Panc1 (cell line): ENCODE results near the gene FGR. TPM values are rescaled to one million over a fixed set of nuclear protein-coding genes. Genes with fewer than 3 reads are reported as not detected.

Experiments
- ATAC-seq: fragments of 200-7000 bp; cut with Tn5 transposase; 2 replicates; pipeline ENCODE4 v1.9.1; 2020; ENCODE audit warnings: mild to moderate bottlenecking, moderate library complexity
- BruUV-seq: library from RNA; stranded (reverse); fragments of 400-500 nt; replicated peaks from 2 replicates; lab custom pipeline; 2021; lab: Mats Ljungman, UMichigan
- CTCF ChIA-PET: fragments of 300-600 bp; sonication (Branson Sonifier 250); formaldehyde crosslinking; loops from one replicate; lab custom pipeline; 2022; ENCODE audit warnings: antibody characterized with exemption; lab: Charles Lee
- POLR2A ChIA-PET: fragments of 300-600 bp; sonication (Branson Sonifier 250); formaldehyde crosslinking; loops from one replicate; lab custom pipeline; 2022; ENCODE audit warnings: antibody characterized with exemption; lab: Charles Lee
- DNase-seq: peaks from one replicate; pipeline ENCODE4 v3.0.0-alpha.2; 2010; ENCODE audit warnings: low read depth, low spot score
- H3K27ac ChIP-seq: 2 replicates; pipeline ENCODE4 v1.5.1; 2011; ENCODE audit warnings: mild to moderate bottlenecking, low read length, inconsistent platforms
- H3K27me3 ChIP-seq: fragments of 200-500 bp; sonication (Bioruptor generic); 2 replicates; pipeline ENCODE4 v1.6.0; 2014; ENCODE audit warnings: low read length, inconsistent platforms; ENCODE audit not compliant: control insufficient read depth, insufficient read depth
- H3K36me3 ChIP-seq: fragments of 200-500 bp; sonication (Bioruptor generic); 2 replicates; pipeline ENCODE4 v1.5.1; 2014; ENCODE audit warnings: inconsistent platforms, mild to moderate bottlenecking, low read length, moderate library complexity; ENCODE audit not compliant: control insufficient read depth, insufficient read depth
- H3K4me1 ChIP-seq: 2 replicates; pipeline ENCODE4 v1.5.1; 2011; ENCODE audit warnings: inconsistent platforms, mild to moderate bottlenecking, low read length, moderate library complexity; ENCODE audit not compliant: control insufficient read depth, insufficient read depth
- H3K4me3 ChIP-seq, 2 experiments: 2 replicates each; pipeline ENCODE4 v1.5.1; 2011 to 2012; ENCODE audit warnings: low read depth in 2 of 2, low read length in 2 of 2, mild to moderate bottlenecking in 2 of 2, inconsistent platforms in 1 of 2, moderate library complexity in 1 of 2
- H3K9me3 ChIP-seq: fragments of 200-500 bp; sonication (Bioruptor generic); 2 replicates; pipeline ENCODE4 v1.5.1; 2014; ENCODE audit warnings: low read depth, mild to moderate bottlenecking, inconsistent platforms, low read length, moderate library complexity; ENCODE audit not compliant: control insufficient read depth, insufficient read depth
- CTCF ChIP-seq: fragments of 450-650 bp; IDR thresholded peaks from 2 replicates; pipeline ENCODE4 v1.5.1; 2017; ENCODE audit warnings: mild to moderate bottlenecking
- POLR2AphosphoS5 ChIP-seq: IDR thresholded peaks from 2 replicates; pipeline ENCODE4 v1.6.1; 2012; ENCODE audit warnings: mild to moderate bottlenecking, low read depth, low read length, moderate library complexity
- REST ChIP-seq, 2 experiments: IDR thresholded peaks; 2 replicates each; pipeline ENCODE4 v1.6.1; 2011 to 2012; ENCODE audit warnings: low read depth in 2 of 2, control low read depth in 1 of 2, low read length in 1 of 2, mild to moderate bottlenecking in 1 of 2, moderate library complexity in 1 of 2; ENCODE audit not compliant: insufficient read depth in 1 of 2
- SIN3A ChIP-seq: IDR thresholded peaks from 2 replicates; pipeline ENCODE4 v1.6.1; 2012; ENCODE audit warnings: low read depth, mild to moderate bottlenecking, low read length, moderate library complexity, borderline replicate concordance; ENCODE audit not compliant: insufficient read depth
- TCF7L2 ChIP-seq: IDR thresholded peaks from 2 replicates; pipeline ENCODE4 v1.6.1; 2011; ENCODE audit warnings: mild to moderate bottlenecking, low read depth, low read length, inconsistent platforms
- in situ Hi-C: cut with HindIII; loops from 2 replicates; pipeline ENCODE4 v1.10.0; 2016; ENCODE audit warnings: low sequenced_read_pairs, low pct_unique_long_range_greater_than_20kb
- intact Hi-C: fragments of 100-400 bp; cut with micrococcal nuclease; formaldehyde crosslinking; loops from one replicate; pipeline ENCODE4 v1.10.0; 2022; ENCODE audit not compliant: unreplicated experiment
- total RNA-seq: library from RNA; stranded (reverse); gene quantifications from one replicate; pipeline ENCODE4 v1.2.1, GENCODE V29; 2021; ENCODE audit not compliant: unreplicated experiment

Gene FGR
- total RNA-seq, 1 experiment from 2014 or later: 0.18 TPM

GRCh38 chr1:27624467-27625178 is 10.4 kb downstream of the FGR start:
- ChIA-PET CTCF (no interaction called here), POLR2A (no interaction called here)
- H3K27me3 ChIP-seq: no peaks in the 10 kb centered on the region
- no peak overlapping the region for H3K4me3 ChIP-seq
- no peaks in the 10 kb centered on the region for H3K9me3 ChIP-seq
- intact Hi-C loops: no loop called here
- BruUV-seq: no TSS peak
- ATAC-seq (no peak), DNase-seq (no peak)
- TF ChIP-seq POLR2AphosphoS5: no peak
- no peak overlapping the region for H3K27ac ChIP-seq
- in situ Hi-C loops: no loop called here
- H3K36me3 ChIP-seq: no peaks in the 10 kb centered on the region
- no peaks in the 10 kb centered on the region for H3K4me1 ChIP-seq

DNA sequence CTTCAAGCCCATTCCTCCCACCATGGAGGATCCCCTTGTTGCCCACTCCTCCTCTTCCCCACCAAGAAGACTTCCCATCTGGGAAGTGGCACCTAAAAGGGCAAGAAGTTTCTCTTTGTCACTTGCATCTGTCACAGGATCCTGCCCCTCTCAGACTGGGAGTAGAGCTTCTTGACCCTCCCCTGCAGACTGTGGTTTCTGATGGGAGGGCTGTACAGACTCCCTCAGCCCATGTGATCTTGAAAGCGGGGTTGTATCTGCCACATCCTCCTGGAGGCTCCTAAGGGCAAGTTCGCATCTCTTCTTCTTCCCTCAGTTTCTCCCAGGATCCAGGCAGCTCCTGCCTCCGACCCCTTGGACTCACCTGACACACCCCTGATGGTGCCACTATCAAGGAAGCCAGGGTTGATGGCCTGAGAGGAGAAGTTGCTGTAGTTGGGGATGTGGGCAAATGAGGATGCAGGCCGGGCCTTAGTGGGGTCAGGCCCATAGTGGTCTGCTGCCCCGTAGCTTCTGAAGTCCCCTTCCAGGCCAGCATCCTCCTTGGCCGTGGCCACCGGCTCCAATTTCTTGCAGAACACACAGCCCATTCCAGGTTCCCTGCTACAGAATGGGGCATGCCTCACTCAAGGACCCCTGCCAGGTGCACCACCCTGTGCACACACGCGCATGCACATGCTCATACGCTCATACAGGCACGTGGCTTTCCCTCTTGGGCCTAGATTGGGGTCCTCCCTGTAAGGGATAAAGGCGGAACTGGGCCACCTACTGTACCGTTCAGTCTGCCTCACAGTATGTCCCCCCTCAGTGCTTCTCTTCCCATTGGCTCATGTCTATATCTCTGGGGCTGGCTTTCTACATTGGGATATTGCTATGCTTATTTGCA is 11.4 kb downstream of the FGR start:
- intact Hi-C loops (no loop called here), in situ Hi-C loops (no loop called here)
- H3K4me1 ChIP-seq: no peaks in the 10 kb centered on the region
- CTCF ChIA-PET: no interaction called here
- ATAC-seq (no peak), DNase-seq (no peak)
- POLR2A ChIA-PET: no interaction called here
- H3K9me3 ChIP-seq: no peaks in the 10 kb centered on the region
- no TSS peak for BruUV-seq
- H3K4me3 ChIP-seq: no peak overlapping the region
- TF ChIP-seq REST (IDR thresholded peaks at IDR 0.05; ENCODE audit: insufficient read depth in 1 of 2, low read depth in 2 of 2, low read length in 1 of 2): no peak
- no peak for TF ChIP-seq TCF7L2
- TF ChIP-seq SIN3A: no peak
- no peak overlapping the region for H3K27ac ChIP-seq
- H3K27me3 ChIP-seq: no peaks in the 10 kb centered on the region
- H3K36me3 ChIP-seq: no peaks in the 10 kb centered on the region

- H3K4me1 ChIP-seq: no peaks in the 10 kb centered on the region
- ChIA-PET POLR2A (no interaction called here), CTCF (no interaction called here)
- intact Hi-C loops (no loop called here), in situ Hi-C loops (no loop called here)
- DNase-seq (no peak), ATAC-seq (no peak)
- H3K9me3 ChIP-seq: no peaks in the 10 kb centered on the region
- H3K4me3 ChIP-seq: no peak overlapping the region
- H3K27me3 ChIP-seq: no peaks in the 10 kb centered on the region
- no peak overlapping the region for H3K27ac ChIP-seq
- BruUV-seq: no TSS peak
- TF ChIP-seq CTCF: no peak
- no peak for TF ChIP-seq TCF7L2
- no peak for TF ChIP-seq REST (IDR thresholded peaks at IDR 0.05; ENCODE audit: insufficient read depth in 1 of 2, low read depth in 2 of 2, low read length in 1 of 2)
- TF ChIP-seq POLR2AphosphoS5: no peak
- TF ChIP-seq SIN3A: no peak
- H3K36me3 ChIP-seq: no peaks in the 10 kb centered on the region
Measured at GRCh38 chr1:27622828-27623227, 12.2 kb downstream of the FGR start.
